Transverse colon (tissue), 4 donors: Measurements from ENCODE around the gene ZMYM5.

ENCODE experiments used
- EP300 ChIP-seq: sonication (generic); formaldehyde crosslinking; IDR thresholded peaks from one replicate; pipeline ENCODE4 v1.6.1; 2017; ENCODE audit warnings: antibody characterized with exemption, low read depth
- POLR2AphosphoS5 ChIP-seq, 3 donors: sonication (generic); formaldehyde crosslinking; IDR thresholded peaks; one replicate each; pipeline ENCODE4 v1.6.1; 2016; ENCODE audit warnings: antibody characterized with exemption in 3 of 3
- TF ChIP-seq, protein P1 (sequence below), 5 experiments: fragments of 200-600 bp in 3 of 5; fragments of 450-650 bp in 2 of 5; sonication (generic) in 3 of 5; IDR thresholded peaks; 1 replicate in 2 of 5; 2 replicates in 3 of 5; pipeline ENCODE4 v1.5.1; 2016 to 2017; ENCODE audit warnings: antibody characterized with exemption in 5 of 5, inconsistent platforms in 3 of 5, mild to moderate bottlenecking in 2 of 5, moderate library complexity in 1 of 5

DNA sequence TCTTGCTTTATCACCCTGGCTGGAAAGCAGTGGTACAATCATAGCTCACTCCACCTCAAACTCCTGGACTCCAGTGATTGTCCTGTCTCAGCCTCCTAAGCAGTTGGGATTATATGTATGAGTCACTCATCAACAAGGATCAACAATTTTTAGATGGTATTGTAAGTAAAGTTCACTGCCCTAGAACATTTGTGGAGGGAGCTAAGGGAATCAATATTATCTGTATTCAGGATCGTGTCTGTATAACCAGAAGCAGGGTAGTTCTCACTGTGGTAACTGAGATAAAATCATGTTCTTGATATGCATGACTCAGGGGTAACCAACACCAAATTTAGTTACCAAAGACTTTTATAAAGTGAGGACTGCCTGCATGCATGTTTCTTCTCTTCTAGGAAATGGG, 27.0 kb downstream of the ZMYM5 start:
- TF ChIP-seq, protein P1, sequence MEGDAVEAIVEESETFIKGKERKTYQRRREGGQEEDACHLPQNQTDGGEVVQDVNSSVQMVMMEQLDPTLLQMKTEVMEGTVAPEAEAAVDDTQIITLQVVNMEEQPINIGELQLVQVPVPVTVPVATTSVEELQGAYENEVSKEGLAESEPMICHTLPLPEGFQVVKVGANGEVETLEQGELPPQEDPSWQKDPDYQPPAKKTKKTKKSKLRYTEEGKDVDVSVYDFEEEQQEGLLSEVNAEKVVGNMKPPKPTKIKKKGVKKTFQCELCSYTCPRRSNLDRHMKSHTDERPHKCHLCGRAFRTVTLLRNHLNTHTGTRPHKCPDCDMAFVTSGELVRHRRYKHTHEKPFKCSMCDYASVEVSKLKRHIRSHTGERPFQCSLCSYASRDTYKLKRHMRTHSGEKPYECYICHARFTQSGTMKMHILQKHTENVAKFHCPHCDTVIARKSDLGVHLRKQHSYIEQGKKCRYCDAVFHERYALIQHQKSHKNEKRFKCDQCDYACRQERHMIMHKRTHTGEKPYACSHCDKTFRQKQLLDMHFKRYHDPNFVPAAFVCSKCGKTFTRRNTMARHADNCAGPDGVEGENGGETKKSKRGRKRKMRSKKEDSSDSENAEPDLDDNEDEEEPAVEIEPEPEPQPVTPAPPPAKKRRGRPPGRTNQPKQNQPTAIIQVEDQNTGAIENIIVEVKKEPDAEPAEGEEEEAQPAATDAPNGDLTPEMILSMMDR (IDR thresholded peaks at IDR 0.05), result no peak
- no peak for TF ChIP-seq POLR2AphosphoS5 (IDR thresholded peaks at IDR 0.05)
- no peak for TF ChIP-seq EP300
